ENCODE measurements around the gene JARID2. TPM values are rescaled to one million over a fixed set of nuclear protein-coding genes. Genes with fewer than 3 reads are reported as not detected.

JARID2 gene
- polyA plus RNA-seq, 1 donor from 2014 or later = 25.5 TPM

- TF ChIP-seq RAD21 (conservative IDR thresholded peaks at IDR 0.05) (no peak), MXI1 (conservative IDR thresholded peaks at IDR 0.05; ENCODE audit: poor library complexity, severe bottlenecking) (no peak), EP300 (conservative IDR thresholded peaks at IDR 0.05; ENCODE audit: poor library complexity, severe bottlenecking) (no peak), SMC3 (conservative IDR thresholded peaks at IDR 0.05; ENCODE audit: poor library complexity) (no peak), POLR2AphosphoS5 (IDR thresholded peaks at IDR 0.05) (no peak), CTCF (IDR thresholded peaks at IDR 0.05; ENCODE audit: poor library complexity, severe bottlenecking) (no peak), EZH2 (IDR thresholded peaks at IDR 0.05; ENCODE audit: borderline replicate concordance, insufficient read depth, low read length, poor library complexity, severe bottlenecking) (no peak), TAF1 (IDR thresholded peaks at IDR 0.05; ENCODE audit: low read depth) (no peak)
- TF ChIP-seq, protein P1, sequence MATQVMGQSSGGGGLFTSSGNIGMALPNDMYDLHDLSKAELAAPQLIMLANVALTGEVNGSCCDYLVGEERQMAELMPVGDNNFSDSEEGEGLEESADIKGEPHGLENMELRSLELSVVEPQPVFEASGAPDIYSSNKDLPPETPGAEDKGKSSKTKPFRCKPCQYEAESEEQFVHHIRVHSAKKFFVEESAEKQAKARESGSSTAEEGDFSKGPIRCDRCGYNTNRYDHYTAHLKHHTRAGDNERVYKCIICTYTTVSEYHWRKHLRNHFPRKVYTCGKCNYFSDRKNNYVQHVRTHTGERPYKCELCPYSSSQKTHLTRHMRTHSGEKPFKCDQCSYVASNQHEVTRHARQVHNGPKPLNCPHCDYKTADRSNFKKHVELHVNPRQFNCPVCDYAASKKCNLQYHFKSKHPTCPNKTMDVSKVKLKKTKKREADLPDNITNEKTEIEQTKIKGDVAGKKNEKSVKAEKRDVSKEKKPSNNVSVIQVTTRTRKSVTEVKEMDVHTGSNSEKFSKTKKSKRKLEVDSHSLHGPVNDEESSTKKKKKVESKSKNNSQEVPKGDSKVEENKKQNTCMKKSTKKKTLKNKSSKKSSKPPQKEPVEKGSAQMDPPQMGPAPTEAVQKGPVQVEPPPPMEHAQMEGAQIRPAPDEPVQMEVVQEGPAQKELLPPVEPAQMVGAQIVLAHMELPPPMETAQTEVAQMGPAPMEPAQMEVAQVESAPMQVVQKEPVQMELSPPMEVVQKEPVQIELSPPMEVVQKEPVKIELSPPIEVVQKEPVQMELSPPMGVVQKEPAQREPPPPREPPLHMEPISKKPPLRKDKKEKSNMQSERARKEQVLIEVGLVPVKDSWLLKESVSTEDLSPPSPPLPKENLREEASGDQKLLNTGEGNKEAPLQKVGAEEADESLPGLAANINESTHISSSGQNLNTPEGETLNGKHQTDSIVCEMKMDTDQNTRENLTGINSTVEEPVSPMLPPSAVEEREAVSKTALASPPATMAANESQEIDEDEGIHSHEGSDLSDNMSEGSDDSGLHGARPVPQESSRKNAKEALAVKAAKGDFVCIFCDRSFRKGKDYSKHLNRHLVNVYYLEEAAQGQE (IDR thresholded peaks at IDR 0.05; ENCODE audit: borderline replicate concordance) = no peak
Measured at GRCh38 chr6:15533379-15534026, 287.6 kb downstream of the JARID2 start.

DNA sequence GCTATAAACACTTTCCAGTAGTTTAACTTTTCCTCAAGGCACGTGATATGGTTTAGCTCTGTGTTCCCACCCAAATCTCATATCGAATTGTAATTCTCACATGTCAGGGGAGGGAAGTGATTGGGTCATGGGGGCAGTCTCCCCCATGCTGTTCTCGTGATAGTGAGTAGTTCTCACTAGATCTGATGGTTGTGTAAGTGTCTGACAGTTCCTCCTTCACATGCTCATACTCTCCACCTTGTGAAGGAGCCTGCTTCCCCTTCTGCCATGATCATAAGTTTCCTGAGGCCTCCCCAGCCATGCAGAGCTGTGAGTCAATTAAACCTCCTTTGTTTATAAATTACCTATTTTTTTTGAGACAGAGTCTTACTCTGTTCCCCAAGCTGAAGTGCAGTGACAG lies 289.1 kb downstream of the JARID2 start:
- Histone ChIP-seq H3K36me3 (ENCODE audit: insufficient read depth, low read length) (no peaks in the 10 kb centered on the region), H3K9me3 (ENCODE audit: low read length) (no peaks in the 10 kb centered on the region), H3K79me2 (replicated peaks; ENCODE audit: insufficient read depth, low read length) (no peaks in the 10 kb centered on the region), H2AFZ (ENCODE audit: low read depth, low read length) (no peak overlapping the region), H3K9ac (ENCODE audit: low read length) (no peak overlapping the region), H3K9me2 (ENCODE audit: insufficient read depth, low read length) (no peaks in the 10 kb centered on the region), H3K4me2 (ENCODE audit: low read length) (no peak overlapping the region), H4K20me1 (ENCODE audit: insufficient read depth) (no peaks in the 10 kb centered on the region), H3F3A (ENCODE audit: insufficient read depth, low read length, poor library complexity, severe bottlenecking) (no peaks in the 10 kb centered on the region), H3K4me3 (ENCODE audit: low read length) (no peak overlapping the region), H3K27me3 (ENCODE audit: insufficient read depth, low read depth, low read length) (no peaks in the 10 kb centered on the region), H3K27ac (ENCODE audit: low read length) (no peak overlapping the region)
- TF ChIP-seq SMC3 (conservative IDR thresholded peaks at IDR 0.05; ENCODE audit: poor library complexity) (no peak), TAF1 (IDR thresholded peaks at IDR 0.05; ENCODE audit: low read depth) (no peak), RAD21 (conservative IDR thresholded peaks at IDR 0.05) (no peak), CTCF (IDR thresholded peaks at IDR 0.05; ENCODE audit: poor library complexity, severe bottlenecking) (no peak)

More at GRCh38 chr6:15533379-15534026, 287.6 kb downstream of the JARID2 start:
- Histone ChIP-seq H3K9me3 (ENCODE audit: low read length) (no peaks in the 10 kb centered on the region), H3F3A (ENCODE audit: insufficient read depth, low read length, poor library complexity, severe bottlenecking) (no peaks in the 10 kb centered on the region), H3K4me3 (ENCODE audit: low read length) (no peak overlapping the region), H3K27ac (ENCODE audit: low read length) (no peak overlapping the region), H3K4me2 (ENCODE audit: low read length) (no peak overlapping the region), H3K36me3 (ENCODE audit: insufficient read depth, low read length) (no peaks in the 10 kb centered on the region), H3K27me3 (ENCODE audit: insufficient read depth, low read depth, low read length) (no peaks in the 10 kb centered on the region), H3K9ac (ENCODE audit: low read length) (no peak overlapping the region), H3K79me2 (replicated peaks; ENCODE audit: insufficient read depth, low read length) (no peaks in the 10 kb centered on the region), H4K20me1 (ENCODE audit: insufficient read depth) (no peaks in the 10 kb centered on the region), H3K9me2 (ENCODE audit: insufficient read depth, low read length) (no peaks in the 10 kb centered on the region), H2AFZ (ENCODE audit: low read depth, low read length) (no peak overlapping the region)
